NCI-H82 treated with DMSO at 0.1 percent for 48 hours (cell line): ENCODE results near the gene AFG1L.
"Not testable (repeated sequence)": the region's sequence is repeated elsewhere in the genome, so short reads cannot be mapped to it uniquely, and the experiment has no call there.

Experiments used
- DNase-seq: peaks from one replicate; lab custom pipeline; 2025; ENCODE audit not compliant: unreplicated experiment; lab: John Stamatoyannopoulos, UW

AFG1L gene

GRCh38 chr6:108550256-108550655 lies 255.4 kb downstream of the AFG1L start:
- DNase-seq, result no peak

- DNase-seq, result no peak
These were observed 260.7 kb downstream of the AFG1L start for GRCh38 chr6:108555399-108556052.

GRCh38 chr6:108556250-108556649 lies 261.4 kb downstream of the AFG1L start:
- DNase-seq, result no peak

GRCh38 chr6:108556866-108557493 lies 262.1 kb downstream of the AFG1L start:
- DNase-seq, result no peak

GRCh38 chr6:108557494-108558371 lies 262.9 kb downstream of the AFG1L start:
- DNase-seq, result peak; percentile 80

- DNase-seq, result peak; percentile 95
These were observed 263.7 kb downstream of the AFG1L start for GRCh38 chr6:108558372-108559096.

GRCh38 chr6:108559097-108559883 lies 264.4 kb downstream of the AFG1L start:
- DNase-seq, result peak; percentile 57

- DNase-seq, result peak; percentile 40
These were observed 265.1 kb downstream of the AFG1L start for GRCh38 chr6:108559884-108560462.

GRCh38 chr6:108560463-108561308 lies 265.8 kb downstream of the AFG1L start, which contains the start of gene FOXO3:
TSS of gene FOXO3 (plus strand) at chr6:108560917. CDS start at chr6:108561209, 292 bp downstream.
- DNase-seq, result peak; percentile 68

GRCh38 chr6:108561309-108561647 lies 266.4 kb downstream of the AFG1L start:
- not testable (repeated sequence) for DNase-seq

GRCh38 chr6:108561742-108562502 lies 267.1 kb downstream of the AFG1L start:
- DNase-seq, result no peak

GRCh38 chr6:108562503-108562993 lies 267.7 kb downstream of the AFG1L start:
- DNase-seq, result peak; percentile 86

- no peak for DNase-seq
These were observed 268.4 kb downstream of the AFG1L start for GRCh38 chr6:108563292-108563691.

GRCh38 chr6:108564178-108564577 lies 269.3 kb downstream of the AFG1L start:
- no peak for DNase-seq

GRCh38 chr6:108565091-108565766 lies 270.4 kb downstream of the AFG1L start:
- DNase-seq, result no peak

GRCh38 chr6:108565893-108566292 lies 271.0 kb downstream of the AFG1L start:
- no peak for DNase-seq

- no peak for DNase-seq
These were observed 271.6 kb downstream of the AFG1L start for GRCh38 chr6:108566406-108566805.

- DNase-seq, result no peak
These were observed 273.2 kb downstream of the AFG1L start for GRCh38 chr6:108568101-108568500.
